K562 (cell line): ENCODE measurements around the gene GPC1. TPM values are rescaled to one million over a fixed set of nuclear protein-coding genes. Genes with fewer than 3 reads are reported as not detected.

Experiments used
- ATAC-seq: fragments of 200-7000 bp; cut with Tn5 transposase; 3 replicates; pipeline ENCODE4 v1.9.1; 2020; ENCODE audit warnings: moderate library complexity
- BruUV-seq: library from RNA; stranded (reverse); fragments of 400-500 nt; replicated peaks from 2 replicates; lab custom pipeline; 2021; lab: Mats Ljungman, UMichigan
- CTCF ChIA-PET: fragments of 300-600 bp; formaldehyde crosslinking; extraction: SDS; loops from one replicate; lab custom pipeline; 2021; ENCODE audit warnings: low intra/inter-chr PET ratio; lab: Yijun Ruan, JAX
- POLR2A ChIA-PET: fragments of 300-600, 350-650 bp; sonication (Branson Sonifier 250); formaldehyde crosslinking; extraction: SDS; loops from one replicate; lab custom pipeline; 2021; ENCODE audit warnings: antibody characterized with exemption, inconsistent platforms; lab: Yijun Ruan, JAX
- DNase-seq, 4 experiments: peaks; one replicate each; pipeline versions ENCODE4 v3.0.0 to v3.0.0-alpha.2; 2011 to 2018; ENCODE audit warnings: low spot score in 3 of 4, mixed read lengths in 3 of 4; ENCODE audit errors: extremely low read depth in 1 of 4
- FAIRE-seq: peaks from 2 replicates; lab custom pipeline; 2011; peaks lifted over from hg19 to GRCh38; lab: Jason Lieb, UNC
- H2AFZ ChIP-seq: 2 replicates; pipeline ENCODE4 v1.6.0; 2011; ENCODE audit warnings: low read depth, low read length, control low read depth, inconsistent platforms
- H3K27ac ChIP-seq: fragments of 200-600 bp; 3 replicates; pipeline ENCODE4 v1.8.0; 2011; ENCODE audit warnings: low read depth, mild to moderate bottlenecking, control low read depth, inconsistent platforms, low read length, moderate library complexity, mixed read lengths; ENCODE audit errors: extremely low read depth
- H3K27me3 ChIP-seq, 2 experiments: fragments of 300-600 bp in 1 of 2; 2 replicates in 1 of 2; 3 replicates in 1 of 2; pipeline versions ENCODE4 v1.6.0 to v1.8.0; 2011; ENCODE audit warnings: inconsistent platforms in 2 of 2, low read length in 2 of 2, mild to moderate bottlenecking in 1 of 2, mixed read lengths in 1 of 2, moderate library complexity in 1 of 2; ENCODE audit not compliant: control insufficient read depth in 2 of 2, insufficient read depth in 2 of 2
- H3K36me3 ChIP-seq: fragments of 300-600 bp; 3 replicates; pipeline ENCODE4 v1.8.0; 2011; ENCODE audit warnings: mild to moderate bottlenecking, low read length, inconsistent platforms; ENCODE audit not compliant: control insufficient read depth, insufficient read depth
- H3K4me1 ChIP-seq, 2 experiments: fragments of 200-600 bp in 1 of 2; replicated peaks in 1 of 2; 2 replicates in 1 of 2; 3 replicates in 1 of 2; pipeline versions ENCODE4 v1.5.1 to v1.8.0; 2011; ENCODE audit warnings: inconsistent platforms in 2 of 2, low read length in 2 of 2, mild to moderate bottlenecking in 1 of 2, mixed read lengths in 1 of 2, moderate library complexity in 1 of 2; ENCODE audit not compliant: control insufficient read depth in 2 of 2, insufficient read depth in 2 of 2
- H3K4me2 ChIP-seq: 2 replicates; pipeline ENCODE4 v1.6.1; 2011; ENCODE audit warnings: low read length, control low read depth, inconsistent platforms, mixed read lengths; ENCODE audit not compliant: insufficient read depth
- H3K4me3 ChIP-seq: fragments of 200-600 bp; sonication (generic), shearing (Covaris generic); 2 replicates; pipeline ENCODE4 v1.5.1; 2016; ENCODE audit warnings: control low read depth, inconsistent platforms
- H3K79me2 ChIP-seq: fragments of 200-600 bp; 3 replicates; pipeline ENCODE4 v1.8.0; 2011; ENCODE audit warnings: low read length, inconsistent platforms; ENCODE audit not compliant: control insufficient read depth, insufficient read depth
- H3K9ac ChIP-seq, 2 experiments: 2 replicates each; pipeline versions ENCODE4 v1.6.0 to v1.6.1; 2011; ENCODE audit warnings: low read depth in 2 of 2, low read length in 2 of 2, control low read depth in 1 of 2, inconsistent platforms in 1 of 2, mild to moderate bottlenecking in 1 of 2, mixed read lengths in 1 of 2; ENCODE audit not compliant: insufficient read depth in 1 of 2
- H3K9me1 ChIP-seq: one replicate; pipeline ENCODE4 v1.6.0; 2011; ENCODE audit warnings: inconsistent platforms, mild to moderate bottlenecking, low read length, moderate library complexity; ENCODE audit not compliant: control insufficient read depth, insufficient read depth
- H3K9me3 ChIP-seq: replicated peaks from 2 replicates; pipeline ENCODE4 v1.5.1; 2011; ENCODE audit warnings: low read depth, low read length, inconsistent platforms; ENCODE audit not compliant: control insufficient read depth, insufficient read depth
- H4K20me1 ChIP-seq: replicated peaks from 2 replicates; pipeline ENCODE4 v1.6.1; 2011; ENCODE audit warnings: low read length, inconsistent platforms, mixed read lengths; ENCODE audit not compliant: control insufficient read depth, insufficient read depth
- CBFB ChIP-seq: sonication (generic); formaldehyde crosslinking; IDR thresholded peaks from 2 replicates; pipeline ENCODE4 v1.4.0; 2020; ENCODE audit warnings: mild to moderate bottlenecking, missing genetic modification reagents
- CHD4 ChIP-seq: fragments of 200-600 bp; sonication (generic); IDR thresholded peaks from 3 replicates; pipeline ENCODE4 v1.6.1; 2012; ENCODE audit warnings: low read depth, mild to moderate bottlenecking, mixed read lengths, low read length, inconsistent platforms; ENCODE audit not compliant: insufficient read depth, insufficient replicate concordance, poor library complexity, severe bottlenecking
- E4F1 ChIP-seq: fragments of 250-450 bp; sonication (Bioruptor Pico); IDR thresholded peaks from 2 replicates; pipeline ENCODE4 v1.5.0; 2021; ENCODE audit warnings: mild to moderate bottlenecking, borderline replicate concordance
- ELF4 ChIP-seq: fragments of 450-650 bp; formaldehyde crosslinking; IDR thresholded peaks from 2 replicates; pipeline ENCODE4 v1.4.0; 2022; ENCODE audit warnings: missing genetic modification characterization
- MAFK ChIP-seq: IDR thresholded peaks from 2 replicates; pipeline ENCODE4 v1.6.1; 2011; ENCODE audit warnings: low read length, improper control_type of control experiment
- NEUROD1 ChIP-seq: fragments of 150-350 bp; IDR thresholded peaks from 2 replicates; pipeline ENCODE4 v1.6.1; 2014; ENCODE audit warnings: borderline replicate concordance, low read length, low read depth; ENCODE audit not compliant: partially characterized antibody
- NR1H2 ChIP-seq: sonication (generic); formaldehyde crosslinking; IDR thresholded peaks from 2 replicates; pipeline ENCODE4 v1.4.0; 2020; ENCODE audit warnings: mild to moderate bottlenecking, missing genetic modification reagents
- NR3C1 ChIP-seq: sonication (generic); formaldehyde crosslinking; IDR thresholded peaks from 2 replicates; pipeline ENCODE4 v1.8.1; 2022; ENCODE audit warnings: missing genetic modification reagents
- PPARD ChIP-seq: fragments of 250-450 bp; sonication (Bioruptor Pico); IDR thresholded peaks from 2 replicates; pipeline ENCODE4 v1.8.0; 2022; ENCODE audit warnings: inconsistent platforms, mild to moderate bottlenecking, moderate library complexity
- RNF219 ChIP-seq: fragments of 250-450 bp; sonication (Bioruptor Pico); IDR thresholded peaks from 2 replicates; pipeline ENCODE4 v1.5.0; 2022; ENCODE audit warnings: mild to moderate bottlenecking
- SFPQ ChIP-seq: fragments of 200-400 bp; formaldehyde crosslinking; IDR thresholded peaks from 2 replicates; pipeline ENCODE4 v1.6.1; 2017; ENCODE audit warnings: mild to moderate bottlenecking, low read depth, low read length, moderate library complexity
- SMAD1 ChIP-seq: fragments of 150-350 bp; IDR thresholded peaks from 2 replicates; pipeline ENCODE4 v1.6.1; 2014; ENCODE audit warnings: low read length, low read depth; ENCODE audit not compliant: partially characterized antibody
- SMARCB1 ChIP-seq: IDR thresholded peaks from 2 replicates; pipeline ENCODE4 v1.6.1; 2011; ENCODE audit warnings: improper control_type of control experiment, low read depth; ENCODE audit not compliant: insufficient read length
- SREBF2 ChIP-seq: sonication (generic); formaldehyde crosslinking; IDR thresholded peaks from 2 replicates; pipeline ENCODE4 v1.4.0; 2020; ENCODE audit warnings: mild to moderate bottlenecking, missing genetic modification reagents
- SUPT5H ChIP-seq: fragments of 450-650 bp; IDR thresholded peaks from 2 replicates; pipeline ENCODE4 v1.6.1; 2016
- ZNF274 ChIP-seq: IDR thresholded peaks from 2 replicates; pipeline ENCODE4 v1.6.1; 2011; ENCODE audit warnings: low read depth, mild to moderate bottlenecking, low read length, moderate library complexity, borderline replicate concordance
- ZNF3 ChIP-seq: fragments of 250-450 bp; sonication (Bioruptor Pico); IDR thresholded peaks from 2 replicates; pipeline ENCODE4 v1.5.0; 2021; ENCODE audit warnings: mild to moderate bottlenecking, moderate library complexity
- ZNF77 ChIP-seq: fragments of 250-450 bp; sonication (Bioruptor Pico); IDR thresholded peaks from 2 replicates; pipeline ENCODE4 v1.5.0; 2020
- WGBS: fragments of 100-300 bp; shearing (Covaris generic); methylation state at CpG from one replicate; pipeline ENCODE4 v1.1.6; 2016; ENCODE audit warnings: low coverage, mixed read lengths; ENCODE audit not compliant: insufficient coverage; ENCODE audit errors: missing lambda C conversion rate; 5-methylcytosine and 5-hydroxymethylcytosine counted together
- in situ Hi-C: fragments of 300-500 bp; cut with MboI; formaldehyde crosslinking; loops from 4 replicates; pipeline ENCODE4 v1.15.0; 2018; ENCODE audit warnings: inconsistent platforms, mixed read lengths
- intact Hi-C: fragments of 100-400 bp; cut with micrococcal nuclease; formaldehyde crosslinking; loops from 2 replicates; pipeline ENCODE4 v1.14.2; 2022
- polyA plus RNA-seq, 8 experiments: library from polyadenylated mRNA; depleted of rRNA in 4 of 8; stranded (reverse) in 5 of 8; unstranded in 3 of 8; fragments of >200 nt; fragmentation: Nextera tagmentation in 2 of 8; fragmentation: Illumina TruSeq in 1 of 8; extraction: Ambion mirVana in 2 of 8; extraction: Trizol in 1 of 8; gene quantifications; 2 replicates each; pipeline versions ENCODE4 v1.2.1 to v1.2.3, GENCODE V29; 2011 to 2014; ENCODE audit warnings: inconsistent platforms in 1 of 8, missing spikeins in 1 of 8
- total RNA-seq, 7 experiments: library from RNA; depleted of rRNA in 6 of 7; stranded (reverse); fragments of >200 nt in 6 of 7; fragmentation: Illumina TruSeq in 2 of 7; extraction: Trizol in 2 of 7; gene quantifications; 2 replicates each; pipeline versions ENCODE4 v1.2.1 to v1.2.3, GENCODE V29; 2011 to 2021; ENCODE audit warnings: low replicate concordance in 1 of 7

GPC1 gene
- total and polyA plus RNA-seq, 9 of the 15 experiments (the other 6 are each of a cell fraction or from before 2014, with no cell fraction given), result 0.07 to 0.82 (median 0.14) TPM; not detected in 3

GRCh38 chr2:240401308-240401707 lies 34.2 kb upstream of the GPC1 start:
- in situ Hi-C loops, result no loop called here
- POLR2A ChIA-PET, result interaction anchor here (0.6 kb wide), 1 partner anchor 98 kb away, joined by 4 read pairs; no protein-coding TSS in a partner anchor
- peaks cover 2 to 63% of the 10 kb centered on the region in 2 experiments; a peak in 3 of 5 replicates for H3K27me3 ChIP-seq
- no peak for TF ChIP-seq MAFK
- no peak for TF ChIP-seq SUPT5H
- TF ChIP-seq CHD4, result no peak
- TF ChIP-seq ELF4 (CRISPR knock-in tag), result no peak
- TF ChIP-seq ZNF274, result no peak
- no peak for TF ChIP-seq NR1H2 (CRISPR knock-in tag)
- no peak for TF ChIP-seq E4F1
- no peak for TF ChIP-seq SFPQ
- no peak for TF ChIP-seq NR3C1 (CRISPR knock-in tag)
- no peak for TF ChIP-seq SREBF2 (CRISPR knock-in tag)
- no peak for TF ChIP-seq CBFB (CRISPR knock-in tag)
- TF ChIP-seq ZNF77 (CRISPR knock-in tag), result no peak
- no peak for TF ChIP-seq SMAD1
- TF ChIP-seq PPARD (CRISPR knock-in tag), result no peak
- no peak for TF ChIP-seq RNF219 (CRISPR knock-in tag)
- TF ChIP-seq NEUROD1, result no peak
- no peak for TF ChIP-seq SMARCB1
- TF ChIP-seq ZNF3, result no peak

More at GRCh38 chr2:240401308-240401707, 34.2 kb upstream of the GPC1 start:
- CTCF ChIA-PET, result no interaction called here
- Histone ChIP-seq H3K4me1 (no peaks in the 10 kb centered on the region; a peak in 1 of 5 replicates), H3K27ac (no peak overlapping the region), H2AFZ (no peak overlapping the region), H3K4me3 (no peak overlapping the region), H3K9ac (no peak overlapping the region), H3K79me2 (no peaks in the 10 kb centered on the region), H3K9me1 (no peaks in the 10 kb centered on the region), H3K4me2 (no peak overlapping the region), H3K36me3 (no peaks in the 10 kb centered on the region), H4K20me1 (no peaks in the 10 kb centered on the region; the same call in 1 of the 2 replicates), H3K9me3 (no peaks in the 10 kb centered on the region)
- WGBS, result 0% methylated on average over 8 of the region's 12 CpGs
- no peak for FAIRE-seq
- no peak for ATAC-seq
- DNase-seq, result no peak
- intact Hi-C loops, result no loop called here
- no TSS peak for BruUV-seq
